NK-92 treated with Interleukin-12 subunit alpha and Interleukin-12 subunit beta, amount 100 ng/mL, for 24 hours (cell line): ENCODE measurements around the gene ATCAY.
"Not testable (repeated sequence)": the region's sequence is repeated elsewhere in the genome, so short reads cannot be mapped to it uniquely, and the experiment has no call there.

Experiments used
- DNase-seq: peaks from one replicate; lab custom pipeline; 2025; lab: John Stamatoyannopoulos, UW

Gene ATCAY

DNA sequence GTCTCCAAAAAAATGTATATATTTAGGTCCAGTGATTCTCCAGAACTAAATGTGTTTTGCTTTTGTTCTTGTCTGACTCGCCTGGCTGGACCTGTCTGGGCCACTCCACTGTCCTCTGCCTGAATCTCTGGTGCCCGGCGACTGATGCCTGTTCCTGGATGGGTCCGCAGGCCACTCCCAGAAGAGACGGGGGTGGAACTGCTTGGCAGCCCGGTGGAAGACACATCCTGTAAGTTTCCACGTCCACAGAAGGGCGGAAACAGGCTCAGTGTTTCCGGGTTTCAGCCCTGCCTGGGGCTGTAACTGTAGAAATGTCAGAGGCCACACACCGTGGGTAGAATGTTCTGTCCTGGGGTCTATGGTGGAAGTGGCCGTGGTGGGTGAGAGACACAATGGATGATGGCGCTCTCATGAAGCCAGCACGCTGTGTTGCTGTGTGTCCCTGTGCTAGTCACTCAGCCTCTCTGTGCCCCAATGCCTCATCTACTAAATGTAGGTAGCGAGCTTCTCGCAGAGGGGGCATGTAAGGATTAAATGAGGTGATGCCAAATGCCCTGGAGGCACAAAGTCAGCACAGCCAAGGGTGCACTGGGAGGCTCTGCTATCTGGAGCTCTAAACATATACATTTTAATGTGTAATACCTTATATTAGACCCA, 22.0 kb downstream of the ATCAY start:
- DNase-seq: no peak

DNA sequence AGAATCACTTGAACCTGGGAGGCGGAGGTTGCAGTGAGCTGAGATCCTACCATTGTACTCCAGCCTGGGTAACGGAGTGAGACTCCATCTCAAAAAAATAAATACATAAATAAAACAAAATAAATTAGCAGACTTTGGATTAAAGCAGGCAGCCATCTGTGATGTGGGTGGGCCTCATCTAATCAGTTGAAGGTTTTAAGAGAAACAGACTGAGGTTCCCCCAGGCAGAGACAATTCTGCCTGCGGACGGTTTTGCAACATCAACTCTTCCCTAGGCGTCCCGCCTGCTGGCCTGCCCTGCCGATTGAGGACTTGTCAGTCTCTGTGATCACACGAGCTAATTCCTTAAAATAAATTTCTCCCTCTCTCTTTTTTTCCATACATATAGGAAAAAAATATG, 23.7 kb downstream of the ATCAY start:
- DNase-seq: no peak

DNA sequence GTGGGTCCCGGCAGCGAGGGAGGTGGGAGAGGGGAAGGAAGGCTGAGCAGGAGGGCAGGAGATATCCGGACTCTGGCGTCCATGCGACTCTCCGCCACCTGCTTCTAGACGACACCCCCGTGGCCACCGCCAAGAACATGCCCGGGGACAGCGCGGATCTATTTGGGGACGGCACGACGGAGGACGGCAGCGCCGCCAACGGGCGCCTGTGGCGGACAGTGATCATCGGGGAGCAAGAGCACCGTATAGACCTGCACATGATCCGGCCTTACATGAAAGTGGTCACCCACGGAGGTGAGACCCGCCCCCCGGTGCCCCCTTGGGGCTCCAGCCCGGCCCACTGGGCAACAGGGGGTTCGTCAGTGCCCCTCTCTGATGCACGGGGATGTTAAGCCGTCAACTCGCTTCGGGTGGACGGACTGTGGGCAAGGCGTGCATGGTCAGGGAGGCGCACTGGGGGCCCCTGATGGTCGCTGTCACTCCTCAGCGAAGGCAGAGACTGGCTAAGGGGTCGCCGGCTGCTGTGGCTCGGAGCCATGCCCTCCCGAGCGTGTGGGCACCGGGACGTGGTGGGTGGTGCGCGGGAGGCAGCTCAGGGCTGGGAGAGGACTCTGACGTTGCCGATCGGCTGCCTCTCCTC, 27.3 kb downstream of the ATCAY start:
- DNase-seq: no peak

DNA sequence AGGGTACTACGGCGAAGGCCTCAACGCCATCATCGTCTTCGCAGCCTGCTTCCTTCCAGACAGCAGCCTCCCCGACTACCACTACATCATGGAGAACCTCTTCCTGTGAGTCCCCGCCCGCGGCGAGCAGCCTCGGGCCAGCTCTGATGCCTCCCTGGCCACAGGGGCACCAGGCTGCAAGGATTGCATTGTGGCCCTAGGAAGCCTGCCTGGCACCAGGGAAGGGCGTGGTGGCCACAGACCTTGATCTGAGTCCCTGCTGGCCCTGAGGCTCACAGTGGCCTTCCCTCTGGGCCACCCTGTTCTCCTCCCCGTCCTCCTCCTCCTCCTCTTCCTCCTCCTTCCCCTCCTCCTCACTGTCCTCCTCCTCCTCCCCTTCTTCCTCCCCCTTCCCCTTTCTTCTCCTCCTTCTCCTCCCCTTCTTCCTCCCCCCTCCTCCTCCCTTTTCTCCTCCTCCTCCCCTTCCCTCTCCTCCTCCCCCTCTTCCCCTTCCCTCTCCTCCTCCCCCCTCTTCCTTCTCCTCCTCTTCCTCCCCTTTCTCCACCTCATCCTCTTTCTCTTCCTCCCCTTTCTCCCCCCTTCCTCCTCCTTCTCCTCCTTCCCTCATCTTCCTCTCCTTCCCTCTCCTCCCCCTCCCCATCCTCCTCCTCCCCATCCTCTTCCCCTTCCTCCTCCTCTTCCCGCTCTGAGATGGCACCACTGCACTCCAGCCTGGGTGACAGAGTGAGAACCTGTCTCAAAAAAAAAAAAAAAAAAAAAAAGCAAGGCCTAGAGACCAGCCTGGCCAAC, 28.0 kb downstream of the ATCAY start:
- no peak for DNase-seq

DNA sequence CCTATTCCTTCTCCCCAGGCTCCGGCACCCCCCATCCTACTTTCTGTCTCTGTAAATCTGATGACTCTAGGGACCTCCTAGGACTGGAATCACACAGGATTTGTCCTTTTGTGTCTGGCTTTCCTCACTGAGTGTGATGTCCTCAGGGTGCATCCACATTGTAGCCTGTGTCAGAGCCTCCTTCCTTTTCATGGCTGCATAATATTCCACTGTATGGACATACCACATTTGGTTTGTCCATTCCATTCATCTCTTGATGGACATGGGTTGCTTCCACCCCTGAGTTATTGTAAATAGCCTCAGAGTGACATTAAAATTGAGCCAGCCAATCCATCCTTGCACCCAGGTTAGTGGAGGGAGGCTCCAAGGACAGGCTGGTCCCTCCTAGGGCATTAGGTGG, 29.6 kb downstream of the ATCAY start:
- DNase-seq: no peak

DNA sequence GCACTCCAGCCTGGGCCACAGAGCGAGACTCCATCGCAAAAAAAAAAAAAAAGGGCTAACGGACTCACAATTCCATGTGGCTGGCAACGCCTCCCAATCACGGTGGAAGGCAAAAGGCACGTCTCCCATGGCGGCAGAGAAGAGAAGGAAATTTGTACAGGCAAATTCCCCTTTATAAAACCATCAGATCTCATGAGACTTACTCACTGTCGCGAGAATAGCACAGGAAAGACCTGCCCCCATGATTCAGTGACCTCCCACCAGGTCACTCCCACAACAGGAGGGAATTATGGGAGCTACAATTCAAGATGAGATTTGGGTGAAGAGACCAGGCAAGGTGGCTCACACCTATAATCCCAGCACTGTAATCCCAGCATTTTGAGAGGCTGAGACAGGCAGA, 33.7 kb downstream of the ATCAY start:
- DNase-seq: no peak

DNA sequence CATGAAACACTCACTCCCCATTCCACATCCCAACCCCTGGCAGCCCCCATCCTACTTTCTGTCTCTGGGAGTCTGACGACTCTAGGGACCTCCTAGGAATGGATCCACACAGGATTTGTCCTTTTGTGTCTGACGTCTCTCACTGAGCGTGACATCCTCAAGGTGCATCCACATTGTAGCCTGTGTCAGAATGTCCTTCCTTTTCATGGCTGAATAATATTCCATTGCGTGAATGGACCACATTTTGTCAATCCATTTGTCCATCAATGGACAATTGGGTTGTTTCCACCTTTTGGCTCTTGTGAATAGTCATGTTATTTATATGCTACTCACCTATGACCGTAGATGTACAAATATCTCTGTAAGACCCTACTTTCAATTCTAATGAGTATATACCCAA, 35.5 kb downstream of the ATCAY start:
- DNase-seq: no peak

DNA sequence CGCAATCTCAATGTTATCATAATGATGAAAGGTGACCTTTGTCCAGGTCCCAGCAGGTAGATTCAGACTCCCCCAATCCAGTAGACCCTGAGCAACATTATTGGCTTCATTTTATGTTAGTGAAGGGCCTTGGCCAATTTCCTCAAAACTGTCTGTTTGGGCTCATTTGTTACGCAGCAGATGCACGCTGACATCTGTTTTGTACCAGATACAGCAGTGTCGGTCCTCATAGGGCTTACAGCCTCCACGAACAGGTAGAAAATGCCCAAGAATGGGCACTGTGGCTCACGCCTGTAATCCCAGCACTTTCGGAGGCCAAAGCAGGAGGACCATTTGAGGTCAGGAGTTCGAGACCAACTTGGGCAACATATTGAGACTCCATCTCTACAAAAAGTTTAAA, 39.3 kb downstream of the ATCAY start:
- DNase-seq: no peak

DNA sequence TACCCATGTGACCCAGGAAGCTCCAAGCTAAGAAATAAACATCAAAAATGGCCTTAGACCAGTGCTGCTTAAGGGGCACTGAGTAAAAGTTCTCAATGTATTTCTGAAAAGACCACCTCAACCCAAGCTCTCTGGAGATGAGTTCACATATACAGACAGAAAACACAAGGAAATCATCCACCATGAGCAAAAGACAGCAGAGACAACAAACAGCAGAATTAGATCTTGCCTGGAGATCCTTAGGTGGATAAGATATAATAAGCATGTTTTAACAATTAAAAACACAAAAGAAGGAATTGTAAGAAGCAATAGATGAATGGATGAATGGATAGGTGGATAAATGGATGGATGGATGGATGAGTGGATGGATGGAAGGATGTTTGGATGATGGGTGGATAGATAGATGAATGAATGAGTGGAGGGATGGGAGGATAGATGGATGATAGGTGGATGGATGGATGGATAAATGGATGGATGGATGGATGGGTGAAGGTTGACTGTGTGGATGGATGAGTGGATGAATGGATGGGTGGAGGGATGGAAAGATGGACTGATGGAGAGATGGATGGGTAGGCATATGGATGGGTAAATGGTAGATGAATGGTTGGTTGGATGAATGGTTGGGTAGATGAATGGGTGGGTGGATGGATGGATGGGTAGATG, 42.7 kb downstream of the ATCAY start:
- no peak for DNase-seq

DNA sequence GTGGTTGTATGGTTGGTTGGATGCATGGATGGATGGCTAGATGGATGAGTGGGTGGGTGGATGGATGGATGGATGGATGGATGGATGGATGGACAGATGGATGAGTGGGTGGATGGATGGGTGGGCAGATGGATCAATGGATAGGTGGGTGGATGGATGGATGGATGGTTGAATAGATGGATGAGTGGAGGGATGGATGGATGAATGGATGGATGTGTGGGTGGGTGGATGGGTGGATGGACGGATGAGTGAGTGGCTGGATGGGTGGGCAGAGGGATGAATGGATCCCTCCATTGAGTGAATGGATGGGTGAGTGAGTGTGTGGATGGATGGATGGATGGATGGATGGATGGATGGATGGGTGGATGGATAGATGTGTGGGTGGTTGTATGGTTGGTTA, 43.4 kb downstream of the ATCAY start:
- no peak for DNase-seq

DNA sequence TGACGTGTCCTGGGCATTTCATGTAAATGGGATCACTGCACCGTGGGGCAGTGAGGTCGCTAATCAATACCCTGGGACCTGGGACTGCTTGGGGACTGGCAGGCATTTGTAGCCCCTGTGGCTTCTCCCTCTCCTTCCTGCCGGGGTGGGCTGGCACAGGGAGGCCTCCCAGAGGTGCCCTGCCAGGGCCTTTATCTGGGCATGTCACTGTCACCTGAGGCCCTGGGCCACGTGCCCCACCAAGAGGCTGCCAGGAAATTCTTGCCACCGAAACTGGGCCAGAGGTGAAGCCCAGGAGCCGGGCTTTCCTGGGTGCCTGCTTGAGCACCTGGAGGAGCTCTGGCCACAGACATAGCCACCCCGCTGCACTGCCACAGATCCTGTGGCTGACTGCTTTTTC, 50.6 kb downstream of the ATCAY start:
- DNase-seq: no peak

DNA sequence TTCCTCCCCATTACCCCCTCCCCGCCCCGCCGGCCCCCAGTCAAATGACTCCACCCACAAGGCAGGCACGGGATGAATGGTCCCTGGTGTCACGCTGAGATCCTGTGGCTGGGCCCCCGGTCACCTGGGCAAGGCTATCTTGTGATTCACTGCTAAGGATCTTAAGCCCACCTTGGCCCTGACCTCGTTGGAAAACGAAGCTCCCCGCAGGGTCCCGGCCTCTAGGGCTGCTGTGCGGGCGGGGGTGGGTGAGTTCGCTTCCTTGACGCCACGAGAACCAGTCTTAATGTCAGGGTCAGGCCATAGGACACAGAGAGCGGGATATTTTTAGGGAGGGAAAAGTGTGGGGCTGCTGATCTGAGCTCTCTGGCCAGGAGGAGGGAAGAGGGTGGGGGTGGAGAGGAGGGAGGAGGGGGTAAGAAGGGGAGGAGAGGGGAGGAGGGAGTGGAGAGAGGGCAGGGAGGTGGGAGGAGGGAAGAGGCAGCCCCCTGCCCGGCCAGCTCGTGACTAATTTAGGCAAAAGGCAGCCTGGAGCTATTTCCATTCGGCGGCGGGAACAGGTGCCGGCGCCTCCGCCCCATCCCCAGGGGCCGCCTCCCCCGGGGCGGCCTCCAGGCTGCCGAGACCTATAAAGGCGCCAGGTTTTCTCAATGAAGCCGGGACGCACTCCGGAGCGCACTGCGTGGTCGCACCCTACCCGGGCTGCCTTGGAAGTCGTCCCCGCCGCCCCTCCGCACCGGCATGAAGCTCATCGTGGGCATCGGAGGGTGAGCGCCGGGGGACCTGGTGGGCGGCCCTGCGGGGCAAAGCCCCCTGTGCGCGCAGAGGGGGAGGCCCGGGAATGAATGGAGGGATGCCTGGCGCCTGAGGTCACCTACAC, 52.7 kb downstream of the ATCAY start, which contains the start of gene NMRK2:
Gene NMRK2, plus strand, starts transcription at position 139 of the 880 bp plus-strand sequence. Its CDS starts 603 bp downstream, at position 742.
- no peak for DNase-seq

DNA sequence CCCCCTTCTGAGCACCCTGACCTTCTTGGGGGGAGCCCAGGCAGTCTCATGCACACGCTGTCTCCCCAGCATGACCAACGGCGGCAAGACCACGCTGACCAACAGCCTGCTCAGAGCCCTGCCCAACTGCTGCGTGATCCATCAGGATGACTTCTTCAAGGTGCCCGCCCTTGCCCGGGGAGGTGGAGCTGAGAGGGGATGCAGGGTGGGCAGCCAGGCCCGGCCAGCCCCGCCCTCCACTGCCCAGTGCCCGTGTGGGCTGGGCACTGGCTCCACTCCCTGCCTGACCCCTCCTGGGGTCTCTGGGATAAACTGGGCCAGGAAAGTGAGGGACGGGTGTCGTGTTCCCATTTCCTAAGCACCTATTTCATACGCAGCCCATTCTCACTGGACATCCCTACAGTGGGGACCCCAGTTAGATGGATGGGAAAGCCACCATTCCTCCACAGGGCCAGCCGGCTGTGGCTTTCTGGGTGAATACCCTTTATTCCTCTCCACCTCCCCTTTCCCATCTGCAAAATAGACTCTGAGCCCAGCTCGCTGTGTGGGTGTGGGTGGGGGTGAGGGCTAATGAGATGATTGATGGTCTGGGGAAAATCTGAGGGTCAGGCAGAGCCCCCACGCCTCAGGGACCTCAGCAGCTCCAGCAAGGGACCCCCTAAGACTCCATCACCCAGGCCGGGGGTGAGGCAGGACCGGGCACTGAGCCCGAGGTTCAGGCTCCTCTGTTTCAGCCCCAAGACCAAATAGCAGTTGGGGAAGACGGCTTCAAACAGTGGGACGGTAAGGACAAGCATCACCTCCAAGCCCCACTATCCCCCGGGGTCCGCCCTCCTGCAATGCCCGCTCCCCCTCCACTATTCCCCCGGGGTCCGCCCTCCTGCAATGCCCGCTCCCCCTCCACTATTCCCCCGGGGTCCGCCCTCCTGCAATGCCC, 56.3 kb downstream of the ATCAY start:
- DNase-seq: no peak

DNA sequence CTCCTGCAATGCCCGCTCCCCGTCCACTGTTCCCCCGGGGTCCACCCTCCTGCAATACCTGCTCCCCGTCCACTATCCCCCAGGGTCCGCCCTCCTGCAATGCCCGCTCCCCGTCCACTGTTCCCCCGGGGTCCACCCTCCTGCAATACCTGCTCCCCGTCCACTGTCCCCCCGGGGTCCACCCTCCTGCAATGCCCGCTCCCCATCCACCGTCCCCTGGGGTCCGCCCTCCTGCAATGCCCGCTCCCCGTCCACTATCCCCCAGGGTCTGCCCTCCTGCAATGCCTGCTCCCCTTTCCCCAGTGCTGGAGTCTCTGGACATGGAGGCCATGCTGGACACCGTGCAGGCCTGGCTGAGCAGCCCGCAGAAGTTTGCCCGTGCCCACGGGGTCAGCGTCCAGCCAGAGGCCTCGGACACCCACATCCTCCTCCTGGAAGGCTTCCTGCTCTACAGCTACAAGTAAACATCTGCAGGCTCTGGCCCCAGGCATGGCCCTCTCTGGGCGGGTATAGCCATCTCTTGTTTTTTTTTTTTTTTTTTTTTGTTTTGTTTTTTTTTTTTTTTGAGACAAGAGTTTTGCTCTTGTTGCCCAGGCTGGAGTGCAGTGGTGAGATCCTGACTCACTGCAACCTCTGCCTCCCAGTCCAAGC, 57.9 kb downstream of the ATCAY start:
- not testable (repeated sequence) for DNase-seq

DNA sequence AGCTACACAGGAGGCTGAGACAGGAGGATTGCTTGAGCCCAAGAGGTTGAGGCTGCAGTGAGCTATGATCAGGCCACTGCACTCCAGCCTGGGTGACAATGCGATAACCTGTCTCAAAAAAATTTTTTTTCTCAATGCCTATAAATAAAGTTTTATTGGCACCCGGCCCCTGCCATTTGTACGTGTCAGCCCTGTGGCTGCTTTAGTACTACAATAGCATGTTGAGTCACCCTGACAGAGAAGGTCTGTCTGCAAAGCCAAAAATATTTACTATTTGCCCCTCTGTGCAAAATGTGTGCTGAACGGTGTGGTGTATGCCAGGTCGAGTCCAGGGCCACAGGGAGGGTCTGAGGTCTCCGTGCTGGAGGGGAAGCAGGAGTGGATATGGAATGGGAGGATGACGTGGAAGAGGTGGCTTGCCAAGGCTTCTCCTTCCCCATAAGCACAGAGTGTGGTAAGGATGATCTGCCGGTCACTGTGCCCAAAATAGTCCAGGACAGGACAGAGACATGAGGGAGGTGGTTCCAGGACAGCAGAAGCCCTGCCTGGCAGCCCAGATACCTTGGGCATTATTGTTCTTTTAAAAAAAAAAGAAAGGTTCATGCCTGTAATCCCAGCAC, 62.4 kb downstream of the ATCAY start:
- DNase-seq: no peak

DNA sequence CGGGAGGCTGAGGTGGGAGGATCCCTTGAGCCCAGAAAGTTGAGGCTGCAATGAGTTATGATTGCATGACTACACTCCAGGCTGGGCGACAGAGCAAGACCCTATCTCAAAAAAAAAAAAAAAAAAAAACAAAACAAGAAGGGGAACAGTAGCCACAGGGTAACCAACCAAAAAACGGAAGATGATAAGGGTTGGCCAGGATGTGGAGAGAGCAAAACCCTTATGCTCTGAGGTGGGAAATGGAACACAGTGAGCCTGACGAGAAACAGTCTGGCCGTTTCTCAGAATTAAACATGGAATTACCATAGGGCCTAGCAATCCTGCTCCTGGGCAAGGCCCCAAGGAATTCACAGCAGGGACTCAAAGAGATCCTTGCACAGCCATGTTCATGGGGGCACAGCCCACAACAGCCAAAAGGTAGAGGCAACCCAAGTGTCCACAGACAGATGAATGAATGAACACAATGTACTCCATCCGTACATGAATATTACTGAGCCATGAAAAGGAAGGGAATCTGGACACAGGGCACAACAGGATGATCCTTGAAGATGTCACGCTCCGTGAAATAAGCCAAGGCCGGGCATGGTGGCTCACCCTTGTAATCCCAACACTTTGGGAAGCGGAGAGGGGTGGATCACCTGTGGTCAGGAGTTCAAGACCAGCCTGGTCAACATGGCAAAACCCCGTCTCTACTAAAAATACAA, 63.7 kb downstream of the ATCAY start:
- no peak for DNase-seq

DNA sequence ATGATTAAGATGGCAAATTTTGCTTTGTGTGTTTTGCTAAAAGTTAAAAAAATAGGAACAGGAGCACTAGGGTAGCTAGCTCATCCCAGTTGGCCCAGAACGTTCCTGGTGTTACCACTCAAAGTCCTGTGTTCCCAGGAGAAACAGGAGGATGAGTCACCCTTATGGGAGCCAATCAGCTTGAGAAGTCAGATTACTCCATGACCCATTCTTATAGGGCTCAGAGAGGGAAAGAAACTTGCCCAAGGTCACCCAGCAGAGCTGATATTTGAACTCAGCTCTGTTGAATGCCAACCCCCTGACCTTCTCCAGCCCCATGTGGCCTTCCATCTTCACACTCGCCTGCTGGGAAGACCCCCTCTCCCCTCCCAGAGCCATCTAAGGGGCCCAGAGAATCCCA, 65.4 kb downstream of the ATCAY start:
- no peak for DNase-seq

DNA sequence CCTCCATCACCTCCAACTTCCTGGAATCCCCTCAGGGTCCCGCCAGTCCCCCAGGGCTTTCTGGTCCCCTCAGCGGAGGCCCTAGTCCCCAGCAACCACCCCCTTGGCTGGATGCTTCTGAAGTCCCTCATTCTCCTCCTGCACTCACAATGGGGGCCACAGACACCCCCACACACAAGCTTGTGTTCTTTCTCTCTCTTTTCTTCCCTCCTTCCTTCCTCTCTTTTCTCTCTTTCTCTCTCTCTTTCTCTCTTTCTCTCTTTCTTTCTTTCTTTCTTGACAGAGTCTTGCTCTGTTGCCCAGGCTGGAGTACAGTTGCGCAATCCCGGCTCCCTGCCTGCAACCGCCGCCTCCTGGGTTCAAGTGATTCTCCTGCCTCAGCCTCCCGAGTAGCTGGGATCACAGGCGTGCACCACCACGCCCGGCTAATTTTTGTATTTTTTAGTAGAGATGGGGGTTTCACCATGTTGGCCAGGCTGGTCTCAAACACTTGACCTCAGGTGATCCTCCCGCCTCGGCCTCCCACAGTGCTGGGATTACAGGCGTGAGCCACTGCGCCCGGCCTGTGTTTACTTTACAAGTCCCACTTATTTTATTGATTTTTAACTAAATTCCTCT, 66.9 kb downstream of the ATCAY start:
- DNase-seq: not testable (repeated sequence)
